ENCODE results near the gene RNF113B.

Gene RNF113B

DNA sequence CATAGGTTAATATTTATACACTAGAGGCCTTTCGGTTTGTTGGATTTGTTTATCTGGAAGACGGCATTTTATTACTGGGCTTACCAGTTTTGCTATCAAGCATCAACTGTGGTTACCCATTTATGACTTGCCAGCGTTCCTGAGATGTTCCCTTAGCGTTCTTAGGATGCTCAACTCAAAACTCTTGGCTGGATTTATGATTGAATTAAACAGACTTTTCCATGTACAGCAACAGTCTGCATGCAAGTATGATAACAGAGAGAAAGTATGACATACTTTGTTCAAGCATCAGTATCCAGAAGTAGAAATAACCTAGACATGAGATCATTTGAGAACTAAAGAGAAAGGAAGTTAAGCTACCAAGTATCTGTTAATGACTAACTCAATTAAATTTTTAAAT, 29.9 kb upstream of the RNF113B start:
- no peak overlapping the region for H3K27ac ChIP-seq
- TF ChIP-seq ZFX (IDR thresholded peaks at IDR 0.05), result no peak
- no peak for TF ChIP-seq CTCF (conservative IDR thresholded peaks at IDR 0.05)

DNA sequence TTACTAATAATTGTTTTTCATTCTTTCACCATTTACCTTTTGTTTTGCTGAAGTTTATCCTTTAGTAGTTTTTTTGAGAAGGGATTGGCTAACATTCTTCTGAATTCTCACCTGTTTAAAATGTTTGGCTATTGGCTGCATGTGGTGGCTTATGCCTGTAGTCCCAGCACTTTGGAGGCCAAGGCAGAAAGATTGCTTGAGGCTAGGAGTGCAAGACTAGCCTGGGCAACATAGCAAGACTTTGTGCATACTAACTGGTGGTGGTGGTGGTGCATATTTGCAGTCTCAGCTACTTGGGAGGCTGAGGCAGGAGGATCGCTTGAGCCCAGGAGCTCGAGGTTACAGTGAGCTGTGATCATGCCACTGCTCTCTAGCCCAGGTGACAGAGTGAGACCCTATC, 27.5 kb upstream of the RNF113B start:
- TF ChIP-seq CTCF (conservative IDR thresholded peaks at IDR 0.05) (no peak), ZFX (IDR thresholded peaks at IDR 0.05) (no peak)
- H3K27ac ChIP-seq, result no peak overlapping the region

GRCh38 chr13:98203646-98204326, 26.7 kb upstream of the RNF113B start:
- TF ChIP-seq ZFX (IDR thresholded peaks at IDR 0.05), result no peak
- no peak for TF ChIP-seq CTCF (conservative IDR thresholded peaks at IDR 0.05)
- H3K27ac ChIP-seq, result no peak overlapping the region

GRCh38 chr13:98201984-98202383, 24.9 kb upstream of the RNF113B start:
- no peak for TF ChIP-seq CTCF (conservative IDR thresholded peaks at IDR 0.05)
- no peak for TF ChIP-seq ZFX (IDR thresholded peaks at IDR 0.05)
- H3K27ac ChIP-seq, result no peak overlapping the region

GRCh38 chr13:98201189-98201588, 24.1 kb upstream of the RNF113B start:
- no peak overlapping the region for H3K27ac ChIP-seq
- no peak for TF ChIP-seq CTCF (conservative IDR thresholded peaks at IDR 0.05)
- TF ChIP-seq ZFX (IDR thresholded peaks at IDR 0.05), result no peak

- TF ChIP-seq CTCF (conservative IDR thresholded peaks at IDR 0.05) (no peak), ZFX (IDR thresholded peaks at IDR 0.05) (no peak)
- no peak overlapping the region for H3K27ac ChIP-seq
Observed at GRCh38 chr13:98200211-98200878, 23.3 kb upstream of the RNF113B start.

GRCh38 chr13:98199480-98199879, 22.4 kb upstream of the RNF113B start:
- H3K27ac ChIP-seq, result no peak overlapping the region

More at GRCh38 chr13:98199480-98199879, 22.4 kb upstream of the RNF113B start:
- TF ChIP-seq CTCF (conservative IDR thresholded peaks at IDR 0.05) (no peak), ZFX (IDR thresholded peaks at IDR 0.05) (no peak)

All from C4-2B (cell line).